GOT3 (cell line): ENCODE data around the gene RBMS1.

Experiments
- DNase-seq: peaks from one replicate; lab custom pipeline; 2025; ENCODE audit warnings: mixed read lengths; lab: John Stamatoyannopoulos, UW

Gene RBMS1

DNA sequence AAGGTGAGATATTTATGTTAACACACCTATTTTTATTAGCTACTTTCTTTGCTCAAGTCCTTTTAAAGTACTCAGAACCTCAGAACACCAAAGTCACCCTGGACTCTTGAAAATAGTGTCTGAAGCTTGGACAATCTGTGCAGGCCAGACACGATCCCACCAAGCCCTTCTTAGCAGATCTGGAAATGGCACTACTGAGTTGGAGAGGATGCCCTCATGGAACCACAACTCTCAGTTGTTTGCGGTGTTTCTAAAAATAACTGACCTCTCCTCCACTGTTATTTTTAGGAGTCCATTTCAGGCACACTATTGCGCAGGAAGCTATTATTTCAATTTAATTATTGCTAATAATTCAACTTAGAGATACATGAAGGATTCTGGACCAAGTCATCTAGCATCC is 190.1 kb downstream of the RBMS1 start:
- DNase-seq, result no peak

DNA sequence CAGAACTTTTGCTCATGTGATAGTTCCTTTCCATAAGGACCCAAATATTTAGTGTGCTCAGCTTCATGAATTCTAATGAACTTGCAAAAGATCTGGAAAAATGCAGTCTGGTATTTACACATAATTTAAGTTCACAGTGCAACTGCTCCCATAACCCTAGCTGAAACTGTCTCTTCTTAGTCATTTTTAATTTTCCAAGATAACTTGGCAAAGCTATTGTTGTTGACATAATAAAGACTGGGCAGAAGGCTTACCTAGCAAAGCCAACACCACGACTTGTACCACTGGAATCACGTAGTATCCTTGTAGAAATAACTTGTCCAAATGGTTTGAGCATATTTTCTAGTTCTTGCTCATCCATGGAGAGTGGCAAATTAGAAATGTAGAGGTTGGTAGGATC is 190.5 kb downstream of the RBMS1 start:
- DNase-seq, result no peak

DNA sequence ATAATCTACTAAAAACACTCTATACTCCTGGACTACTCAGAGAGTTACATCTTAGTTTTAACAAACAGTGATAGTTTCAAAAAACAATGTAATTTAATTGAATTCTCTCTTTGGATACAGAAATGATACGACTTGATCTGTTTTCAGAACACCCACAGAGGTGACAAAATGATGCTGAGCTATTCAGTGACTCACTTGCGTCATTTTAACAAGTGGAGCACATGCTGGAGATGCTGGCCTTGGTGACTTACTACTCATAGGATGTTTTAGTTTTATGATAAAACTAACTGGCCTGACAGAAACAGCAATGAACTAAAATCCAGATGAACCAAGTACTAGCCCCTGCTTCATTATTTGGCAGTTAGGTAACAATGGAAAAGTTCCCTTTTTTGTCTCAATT is 192.2 kb downstream of the RBMS1 start:
- DNase-seq, result no peak

DNA sequence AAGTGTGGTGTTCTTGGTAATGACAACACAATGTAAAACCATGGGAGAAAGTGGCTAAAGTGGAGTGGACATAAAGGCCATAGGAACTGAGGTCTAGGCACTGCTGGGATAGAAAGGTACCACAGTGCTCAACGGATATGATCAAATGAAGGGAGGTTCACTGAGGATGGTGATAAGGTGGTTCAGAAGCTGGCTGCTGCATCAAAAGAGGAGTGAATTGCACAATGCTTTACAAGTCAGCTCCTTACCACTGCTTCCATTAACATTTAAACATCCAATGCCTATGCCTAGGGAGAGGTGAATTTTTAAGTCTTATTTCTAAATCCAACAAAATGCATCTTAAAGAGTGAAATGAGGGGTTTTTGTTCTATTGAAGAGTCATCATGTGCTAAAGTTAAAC is 193.4 kb downstream of the RBMS1 start:
- no peak for DNase-seq

DNA sequence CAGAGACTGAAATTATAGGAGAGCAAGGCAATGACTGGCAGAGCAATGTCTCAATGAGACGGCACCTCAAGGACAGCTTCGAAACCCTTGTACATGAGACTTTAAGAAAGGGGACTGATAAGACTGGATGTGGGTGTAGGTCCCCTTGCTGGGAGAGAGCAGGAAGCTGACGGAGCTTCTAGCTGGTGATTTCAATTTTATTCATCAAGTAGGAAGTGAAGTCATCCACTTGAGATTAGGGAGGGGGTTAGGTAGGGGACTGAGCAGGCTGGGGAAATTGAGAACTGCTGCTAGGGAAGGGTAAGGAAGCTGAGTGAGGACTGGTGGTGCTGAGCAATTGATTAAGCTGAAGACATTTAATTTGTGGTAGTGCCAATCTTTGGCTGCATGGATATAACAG is 194.1 kb downstream of the RBMS1 start:
- no peak for DNase-seq

DNA sequence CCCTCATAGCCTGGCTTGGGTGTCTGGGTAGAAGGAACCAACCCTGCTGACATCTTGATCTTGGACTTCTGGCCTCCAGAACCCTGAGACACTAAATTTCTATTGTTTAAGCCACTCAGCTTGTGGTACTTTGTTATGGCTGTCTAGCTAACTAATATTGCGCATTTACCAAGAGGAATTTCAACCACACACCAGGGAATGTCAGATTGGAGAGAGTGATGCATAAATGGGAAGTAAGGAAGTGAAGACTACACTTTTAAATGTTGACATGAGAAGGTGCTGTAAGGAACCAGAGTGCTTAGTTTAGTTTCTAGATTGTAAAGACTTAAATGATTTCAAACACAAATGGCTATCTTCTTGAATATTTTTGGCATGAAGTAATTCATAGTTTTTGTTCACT is 194.6 kb downstream of the RBMS1 start:
- DNase-seq, result no peak

DNA sequence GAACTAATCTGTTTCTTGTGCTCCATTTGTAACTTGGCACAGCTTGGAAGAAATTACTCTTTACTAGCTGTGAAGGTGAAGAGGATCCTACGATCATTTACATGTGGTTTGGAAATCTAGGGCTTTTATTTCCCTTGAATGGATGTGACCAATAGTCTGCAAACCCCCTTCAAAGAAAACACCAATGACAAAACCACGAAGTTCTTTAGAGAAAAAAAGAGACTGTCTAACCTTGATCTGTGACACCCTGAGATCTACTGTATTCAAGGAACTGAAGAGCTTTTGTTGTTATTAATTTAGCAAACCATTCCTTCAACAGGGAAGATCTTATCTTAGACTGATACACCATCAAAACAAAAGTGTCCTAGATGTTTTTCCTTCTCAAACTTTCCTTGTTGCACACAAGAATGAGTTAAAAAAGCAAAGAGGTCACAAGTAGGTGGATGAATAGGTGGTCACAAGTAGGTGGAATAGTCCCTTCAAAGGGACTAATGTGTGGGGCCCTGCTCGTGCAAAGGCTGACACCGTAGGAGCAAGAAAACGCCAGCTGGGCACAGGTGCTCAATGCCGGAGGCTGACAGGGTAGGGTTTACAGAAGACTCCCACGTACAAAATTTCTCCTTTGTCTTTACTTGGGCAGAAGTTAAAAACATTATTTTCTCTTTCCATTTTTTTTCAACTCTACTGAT is 197.9 kb downstream of the RBMS1 start:
- DNase-seq, result no peak

DNA sequence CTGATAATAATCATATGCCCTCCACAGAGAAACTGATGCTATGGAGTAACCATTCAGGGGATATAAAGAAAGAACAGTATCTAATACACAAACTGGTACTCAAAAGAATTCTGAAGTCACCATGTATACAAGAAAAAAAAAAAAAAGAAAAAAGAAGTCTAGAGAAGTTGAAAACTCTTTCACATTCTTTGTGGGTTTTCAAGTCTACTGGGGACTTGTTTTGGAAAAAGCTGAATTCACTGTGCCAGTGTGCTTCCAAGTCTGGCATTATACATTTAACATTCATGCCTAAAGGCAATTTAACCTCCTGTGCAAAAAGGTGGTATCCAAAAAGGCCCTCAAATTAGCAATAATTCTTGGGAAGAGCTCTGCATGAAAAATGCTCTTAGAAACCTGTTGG is 198.7 kb downstream of the RBMS1 start:
- no peak for DNase-seq

DNA sequence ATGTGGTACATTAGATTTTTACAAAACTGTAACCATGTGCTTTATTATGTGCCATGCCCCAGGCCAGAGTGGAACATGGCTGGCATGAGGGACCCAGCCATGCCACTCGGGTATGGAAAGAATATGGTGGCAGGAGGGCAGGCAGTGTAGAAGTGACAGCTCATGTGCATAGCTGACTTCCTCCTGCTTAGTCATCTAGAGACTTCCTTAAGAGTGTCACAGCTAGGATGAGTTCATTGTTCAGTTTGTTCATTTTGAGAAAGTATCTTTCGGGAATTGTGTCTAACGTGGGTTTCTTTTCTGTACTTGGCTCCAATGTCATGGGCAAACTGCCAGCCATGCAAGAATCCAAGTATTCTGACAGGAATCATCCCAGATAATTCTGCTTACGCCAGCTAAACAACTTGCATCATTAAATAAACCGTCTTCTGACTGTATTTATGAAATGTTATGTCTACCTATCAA is 199.2 kb downstream of the RBMS1 start:
- DNase-seq, result no peak

DNA sequence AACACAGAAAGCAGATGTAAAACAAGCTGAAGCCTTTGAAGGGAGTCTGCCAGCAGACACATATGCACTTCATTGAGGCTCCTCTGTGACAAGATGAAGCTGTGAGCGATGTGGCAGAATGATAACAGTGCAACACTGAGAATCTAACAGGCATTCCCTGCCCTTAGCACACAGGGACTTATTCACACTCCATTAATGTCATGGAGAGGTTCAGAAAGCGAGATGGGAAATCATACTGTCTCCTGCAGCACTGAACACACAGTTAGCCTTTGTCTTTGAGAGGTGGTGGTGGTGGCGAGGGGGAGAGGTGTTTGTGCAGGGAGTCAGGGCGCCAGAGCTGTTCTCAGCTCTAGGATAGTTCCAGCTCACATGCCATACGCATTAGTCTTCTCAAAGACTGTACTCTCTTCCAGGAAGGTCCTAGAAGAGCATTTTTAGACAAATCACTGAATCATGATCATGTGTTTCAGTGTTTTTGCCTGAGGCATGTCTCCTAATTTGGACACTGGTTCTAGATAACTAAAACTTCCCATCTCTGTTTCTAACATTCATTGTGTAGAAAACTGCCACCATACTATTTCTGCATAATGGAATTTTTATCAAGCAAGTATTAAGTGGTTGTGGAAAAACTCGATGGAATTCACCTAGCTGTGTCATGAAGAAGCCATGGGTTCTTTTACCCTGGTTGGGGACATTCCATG is 200.1 kb downstream of the RBMS1 start:
- DNase-seq, result no peak

DNA sequence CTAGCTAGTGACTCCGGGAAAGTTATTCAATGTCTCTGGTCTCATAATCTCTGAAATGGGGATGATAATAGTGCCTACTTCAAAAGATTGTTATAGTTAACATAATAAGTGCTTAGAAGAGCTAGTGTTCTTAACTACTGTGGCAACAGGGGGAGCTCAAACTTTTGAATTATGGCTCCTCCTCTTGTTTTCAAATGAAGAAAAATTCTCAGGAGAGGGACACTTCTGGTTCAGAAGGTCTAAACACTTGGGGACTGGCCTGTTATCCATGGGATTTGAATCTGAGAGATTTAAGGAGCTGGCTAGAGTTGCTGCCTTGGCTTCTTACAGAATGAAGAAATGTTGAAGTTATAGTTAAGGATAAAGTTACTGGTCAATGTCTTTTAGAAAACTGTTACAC is 201.4 kb downstream of the RBMS1 start:
- DNase-seq, result no peak

DNA sequence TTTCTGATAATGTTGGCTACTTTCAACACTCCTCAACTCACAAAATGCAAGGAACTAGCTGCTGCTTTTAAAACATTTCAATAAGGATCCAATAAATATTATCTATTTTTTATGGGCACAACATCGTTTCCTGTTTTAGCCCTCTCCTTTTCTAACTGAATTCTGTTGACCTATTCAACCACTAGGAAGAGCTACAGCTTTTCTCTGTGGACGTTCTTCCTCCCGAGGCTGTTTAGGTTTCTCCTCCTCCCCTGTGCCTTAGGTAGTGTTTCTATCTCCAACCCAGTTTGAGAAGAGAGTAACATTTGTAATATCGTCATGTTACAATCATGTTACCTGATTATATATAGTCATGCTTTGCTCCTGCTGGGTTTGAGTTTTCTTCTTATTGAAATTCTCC is 202.2 kb downstream of the RBMS1 start:
- DNase-seq, result no peak

DNA sequence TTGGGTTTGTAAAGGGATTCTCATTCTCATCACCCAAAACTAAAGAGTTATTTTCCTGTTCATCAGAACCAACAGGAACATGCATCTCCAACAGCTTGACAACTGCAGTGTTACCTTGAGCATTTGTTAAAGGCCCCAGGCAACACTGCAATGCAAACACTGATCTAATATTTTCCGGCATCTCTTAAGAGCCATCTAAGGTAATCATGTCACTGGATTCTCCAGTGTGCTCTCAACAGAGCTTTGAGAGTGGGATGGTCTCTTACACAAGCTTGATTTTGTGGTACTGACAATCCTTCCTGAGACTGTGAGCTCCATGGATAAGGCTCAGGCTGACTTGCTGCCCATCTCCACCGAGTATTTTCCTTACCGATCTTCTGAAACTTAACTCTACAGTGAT is 203.0 kb downstream of the RBMS1 start:
- no peak for DNase-seq

DNA sequence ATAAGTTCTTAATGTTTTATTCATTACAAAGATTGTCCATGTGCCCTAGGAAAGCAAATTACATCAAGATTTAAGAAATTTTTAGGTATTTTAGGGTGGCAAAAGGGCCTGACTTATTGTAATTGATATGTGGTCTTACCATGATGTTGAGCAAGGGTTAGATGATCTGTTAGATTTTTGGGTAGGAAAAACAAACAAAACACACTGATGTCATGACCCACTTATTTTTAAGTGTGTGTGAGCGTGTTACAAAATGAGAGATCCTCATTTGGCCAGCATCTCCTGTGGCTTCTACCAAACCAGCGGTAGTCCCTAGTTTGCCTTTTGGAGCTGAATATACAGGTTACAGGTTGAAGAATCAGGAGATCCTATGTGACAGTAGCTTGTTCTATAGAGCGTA is 203.8 kb downstream of the RBMS1 start:
- DNase-seq, result no peak

DNA sequence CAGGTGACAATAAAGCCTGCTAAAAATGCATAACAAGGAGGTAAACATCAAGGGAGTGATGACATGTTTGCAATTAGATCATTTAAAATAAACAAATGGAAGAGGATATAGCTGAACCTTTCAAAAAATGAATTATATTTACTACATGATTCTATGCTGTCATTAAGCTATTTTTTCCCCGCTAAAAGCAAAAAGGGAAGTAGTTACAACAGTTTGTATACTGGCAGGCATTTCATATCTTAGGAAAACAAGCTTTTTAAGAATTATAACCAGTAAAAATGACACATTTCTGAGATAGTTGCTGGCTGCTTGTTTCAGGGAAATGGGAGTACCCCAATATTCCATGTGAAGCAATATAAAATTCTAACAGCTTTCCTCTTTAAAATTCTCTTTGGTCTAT is 204.5 kb downstream of the RBMS1 start:
- DNase-seq, result no peak

DNA sequence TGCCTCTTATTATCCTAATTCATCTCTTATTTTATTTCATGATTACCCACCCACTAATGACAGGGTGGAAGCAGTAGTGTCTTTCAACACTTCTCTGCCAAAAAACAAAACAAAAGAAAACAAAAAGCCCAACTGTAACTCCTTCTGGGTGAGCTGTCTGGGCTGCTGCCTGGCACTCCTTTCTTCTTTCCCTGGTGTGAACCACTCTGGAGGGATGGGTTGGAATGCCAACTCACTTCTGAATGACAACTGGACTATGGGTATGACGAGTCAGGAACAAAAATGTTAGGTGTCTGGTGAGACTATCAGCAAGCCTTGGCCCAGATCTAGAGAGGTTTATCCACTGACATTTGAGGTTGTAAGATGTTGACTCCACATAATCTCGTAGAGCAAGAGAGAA is 205.3 kb downstream of the RBMS1 start:
- DNase-seq, result no peak

DNA sequence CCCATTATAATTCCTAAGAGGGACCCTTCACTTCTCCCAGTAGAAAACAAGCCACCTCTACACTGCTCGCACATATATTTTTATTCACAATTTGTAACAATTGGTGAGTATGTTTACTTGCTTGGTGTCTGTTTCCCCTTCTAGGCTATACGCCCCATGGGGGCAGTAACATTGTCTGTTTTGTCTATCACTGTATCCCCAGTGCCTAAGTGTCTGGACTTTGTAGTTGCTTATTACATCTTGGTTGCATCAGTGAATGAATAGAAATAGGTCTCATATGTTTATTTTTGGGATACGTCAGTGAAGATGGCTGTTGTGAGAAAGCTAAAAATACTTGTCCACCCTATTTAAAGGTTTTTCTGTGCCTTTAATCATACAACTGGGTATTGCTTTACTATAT is 206.1 kb downstream of the RBMS1 start:
- no peak for DNase-seq

DNA sequence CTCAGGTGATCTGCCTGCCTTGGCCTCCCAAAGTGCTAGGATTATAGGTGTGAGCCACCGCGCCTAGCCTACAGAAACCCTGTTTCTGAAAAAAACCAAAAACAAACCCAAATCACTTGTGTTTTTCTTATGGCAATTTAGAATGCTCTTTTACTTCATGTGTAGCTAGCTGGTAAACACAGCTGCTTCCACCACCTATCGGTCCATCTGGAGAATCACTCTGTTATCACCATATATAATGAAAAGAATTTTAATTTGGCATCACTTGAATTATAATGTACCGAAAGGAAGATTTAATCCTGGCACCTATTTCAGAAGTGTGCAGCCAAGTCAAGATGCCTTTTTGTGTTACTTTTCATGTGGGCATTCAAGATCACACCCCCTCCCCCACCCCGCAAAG is 207.1 kb downstream of the RBMS1 start:
- DNase-seq, result no peak

DNA sequence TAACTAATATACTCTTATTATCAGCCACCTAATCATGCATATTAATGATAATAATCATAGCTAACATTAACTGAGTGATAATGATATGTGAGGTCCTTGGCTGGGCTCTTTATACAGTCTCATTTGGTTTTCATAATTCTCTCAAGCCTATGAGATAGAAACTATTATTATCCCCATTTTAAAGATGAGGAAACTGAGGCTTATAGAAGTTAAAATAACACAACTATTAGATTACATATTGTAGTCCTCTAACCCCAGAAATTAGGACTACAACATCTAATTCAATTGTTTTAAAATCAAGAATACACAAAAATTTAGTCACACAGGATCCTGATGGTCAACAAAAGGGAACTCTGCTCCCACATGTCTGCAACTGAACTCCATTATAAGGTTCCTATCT is 209.9 kb downstream of the RBMS1 start:
- DNase-seq, result no peak

DNA sequence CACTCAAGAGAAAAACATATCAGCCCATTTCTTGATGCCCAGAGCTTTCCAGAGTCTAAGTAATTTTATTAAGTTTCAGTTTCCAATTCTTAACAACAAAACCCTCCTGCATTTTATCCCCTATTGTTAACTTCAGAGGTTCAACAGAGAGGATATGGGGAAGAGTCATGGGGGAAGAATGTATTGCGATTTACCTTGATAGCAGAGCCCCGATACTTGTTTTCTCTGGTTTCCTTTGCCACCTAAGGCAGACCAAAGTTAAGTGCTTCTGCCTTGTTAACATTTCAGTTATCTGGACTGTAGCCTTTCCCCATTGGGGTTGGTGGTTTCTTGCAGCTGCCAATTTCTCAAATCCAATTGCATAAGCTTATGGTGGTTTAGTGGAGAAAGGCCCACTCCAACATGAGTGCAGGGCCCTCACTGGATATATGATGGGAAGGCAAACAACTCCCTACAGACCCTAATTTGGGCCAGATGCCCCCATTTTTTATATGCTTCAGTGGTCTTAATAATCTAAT is 211.5 kb downstream of the RBMS1 start:
- DNase-seq, result no peak

DNA sequence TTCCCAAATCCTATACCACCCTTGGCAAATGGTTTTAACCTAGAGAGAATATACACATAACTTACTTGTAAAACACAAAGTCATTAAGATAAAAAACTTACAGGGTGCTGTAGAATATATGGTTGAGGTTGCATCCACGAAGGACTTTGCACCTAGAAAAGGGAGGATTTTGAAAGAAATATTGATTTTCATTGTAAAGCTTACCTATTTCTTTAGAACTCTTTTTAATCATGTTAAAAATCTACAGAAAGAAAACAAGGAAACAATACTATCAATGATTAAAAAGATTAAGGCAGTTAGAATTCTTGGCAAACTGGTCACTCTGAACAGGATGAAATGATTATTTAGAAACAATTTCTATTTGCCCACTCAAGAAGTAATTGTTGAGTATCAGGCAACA is 212.4 kb downstream of the RBMS1 start:
- DNase-seq, result no peak

DNA sequence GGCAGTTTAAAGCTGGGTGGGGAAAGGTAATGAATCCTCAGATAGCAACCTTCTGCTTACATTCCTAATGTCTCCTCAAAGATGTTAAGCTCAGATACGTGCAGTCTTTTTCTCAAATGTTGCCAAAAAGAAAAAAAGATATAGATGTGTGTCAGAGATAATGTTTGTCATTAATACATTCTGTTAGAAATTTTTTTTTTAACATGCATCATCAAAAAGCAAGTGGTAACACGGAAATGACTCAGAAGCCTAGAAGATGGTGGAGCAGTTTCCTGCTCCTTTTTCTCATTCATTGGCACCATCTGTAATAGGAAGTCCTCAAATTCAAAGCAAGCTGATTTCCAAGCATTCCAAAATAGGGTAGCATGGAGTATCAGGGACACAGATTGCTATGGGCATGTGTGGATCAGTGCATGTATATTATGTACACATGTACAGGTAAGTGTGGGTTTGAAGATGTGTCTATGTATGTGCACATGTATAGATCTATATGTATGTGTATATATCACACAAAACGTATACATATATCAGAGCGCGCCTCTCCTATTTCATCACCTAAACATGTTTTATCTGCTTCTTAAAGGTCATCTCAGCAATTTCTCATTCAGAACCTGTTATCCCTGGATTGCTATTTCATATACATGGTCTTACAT is 213.7 kb downstream of the RBMS1 start:
- no peak for DNase-seq

DNA sequence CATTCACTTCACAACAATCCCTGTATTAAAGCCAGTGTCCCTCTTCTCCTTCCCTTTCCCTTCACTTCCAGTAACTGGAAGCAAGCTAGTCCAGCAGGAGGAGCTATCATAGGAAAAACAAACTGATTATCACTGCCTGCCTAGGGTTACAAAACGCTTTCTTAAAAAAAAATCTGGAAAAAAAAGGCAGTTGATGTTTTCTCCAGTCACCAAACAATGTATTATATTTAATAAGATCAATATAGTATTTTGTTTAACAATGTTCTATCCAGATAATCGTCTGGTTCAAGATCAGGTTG is 214.8 kb downstream of the RBMS1 start:
- no peak for DNase-seq
